ENCODE results near the gene FREM2.

Gene FREM2

DNA sequence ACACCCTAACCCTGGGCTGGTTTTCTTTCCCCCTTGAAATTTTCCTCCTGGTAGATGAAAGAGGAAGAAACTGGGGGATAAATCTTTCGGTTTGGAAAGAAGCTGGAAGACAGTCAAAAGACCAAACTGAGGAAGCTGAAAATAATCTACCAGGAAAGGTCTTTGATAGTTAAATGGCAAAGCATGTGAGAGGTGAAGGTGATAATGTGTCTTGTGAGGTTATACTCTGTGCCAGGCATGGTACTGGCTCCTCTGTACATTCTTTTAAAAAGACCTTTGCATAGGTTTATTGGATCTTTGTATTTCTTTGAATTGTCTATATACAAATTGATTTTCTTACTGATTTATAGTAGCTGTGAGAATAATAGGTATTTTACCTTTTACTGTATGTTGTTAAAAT lies 98.6 kb downstream of the FREM2 start:
- TF ChIP-seq EZH2phosphoT487 (IDR thresholded peaks at IDR 0.05; ENCODE audit: low read length) (no peak), CTCF (IDR thresholded peaks at IDR 0.05; ENCODE audit: low read length) (no peak), EZH2 (optimal IDR thresholded peaks at IDR 0.05; ENCODE audit: low read depth, low read length) (no peak)
- H3K9ac ChIP-seq (ENCODE audit: low read length): no peak overlapping the region
- no peak overlapping the region for H3K27ac ChIP-seq (ENCODE audit: low read length)
- H3K79me2 ChIP-seq (ENCODE audit: low read length): no peaks in the 10 kb centered on the region
- H3K4me3 ChIP-seq (ENCODE audit: low read length): no peak overlapping the region
- no peaks in the 10 kb centered on the region for H3K36me3 ChIP-seq (replicated peaks; ENCODE audit: insufficient read depth, low read length)
- no peak overlapping the region for H3K4me2 ChIP-seq (ENCODE audit: low read depth, low read length)
- no peaks in the 10 kb centered on the region for H3K4me1 ChIP-seq (ENCODE audit: low read length)
- H4K20me1 ChIP-seq (ENCODE audit: insufficient read depth, low read length): no peaks in the 10 kb centered on the region
- no peaks in the 10 kb centered on the region for H3F3A ChIP-seq (ENCODE audit: insufficient read depth, low read length)
- H3K27me3 ChIP-seq (replicated peaks; ENCODE audit: insufficient read depth, low read length): no peaks in the 10 kb centered on the region
- DNase-seq: no peak
- H2AFZ ChIP-seq (ENCODE audit: low read length): no peak overlapping the region
- no peaks in the 10 kb centered on the region for H3K9me2 ChIP-seq (replicated peaks; ENCODE audit: insufficient read depth, low read length)
- no peaks in the 10 kb centered on the region for H3K9me3 ChIP-seq (replicated peaks; ENCODE audit: insufficient read depth, low read length)

DNA sequence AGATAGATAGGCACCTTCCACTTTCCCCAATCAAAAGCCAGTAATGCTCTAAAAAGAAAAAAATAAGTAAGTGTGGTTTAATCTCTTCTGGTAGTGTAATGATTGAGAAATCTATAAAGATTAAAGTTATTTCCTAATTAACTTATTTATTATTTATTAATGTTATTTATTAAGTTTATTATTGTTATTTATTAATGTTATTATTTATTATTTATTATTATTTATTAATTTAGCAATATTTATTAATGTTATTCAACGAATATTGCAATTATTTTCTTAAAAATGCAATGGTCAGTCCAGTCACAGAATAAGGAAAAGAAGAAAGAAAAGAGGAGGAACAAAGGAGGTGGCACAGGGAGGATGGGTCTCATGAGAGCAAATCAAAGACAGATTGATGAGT lies 100.7 kb downstream of the FREM2 start:
- no peak overlapping the region for H3K4me2 ChIP-seq (ENCODE audit: low read depth, low read length)
- no peaks in the 10 kb centered on the region for H3K9me3 ChIP-seq (replicated peaks; ENCODE audit: insufficient read depth, low read length)
- H3K79me2 ChIP-seq (ENCODE audit: low read length): no peaks in the 10 kb centered on the region
- no peaks in the 10 kb centered on the region for H4K20me1 ChIP-seq (ENCODE audit: insufficient read depth, low read length)
- no peak overlapping the region for H3K4me3 ChIP-seq (ENCODE audit: low read length)
- no peaks in the 10 kb centered on the region for H3F3A ChIP-seq (ENCODE audit: insufficient read depth, low read length)
- H3K9me2 ChIP-seq (replicated peaks; ENCODE audit: insufficient read depth, low read length): no peaks in the 10 kb centered on the region
- no peak for DNase-seq
- no peak overlapping the region for H2AFZ ChIP-seq (ENCODE audit: low read length)
- no peaks in the 10 kb centered on the region for H3K36me3 ChIP-seq (replicated peaks; ENCODE audit: insufficient read depth, low read length)
- TF ChIP-seq CTCF (IDR thresholded peaks at IDR 0.05; ENCODE audit: low read length) (no peak), EZH2phosphoT487 (IDR thresholded peaks at IDR 0.05; ENCODE audit: low read length) (no peak), EZH2 (optimal IDR thresholded peaks at IDR 0.05; ENCODE audit: low read depth, low read length) (no peak)
- no peaks in the 10 kb centered on the region for H3K4me1 ChIP-seq (ENCODE audit: low read length)
- no peak overlapping the region for H3K27ac ChIP-seq (ENCODE audit: low read length)
- no peak overlapping the region for H3K9ac ChIP-seq (ENCODE audit: low read length)
- no peaks in the 10 kb centered on the region for H3K27me3 ChIP-seq (replicated peaks; ENCODE audit: insufficient read depth, low read length)

- no peaks in the 10 kb centered on the region for H3K9me2 ChIP-seq (replicated peaks; ENCODE audit: insufficient read depth, low read length)
- no peaks in the 10 kb centered on the region for H3K4me1 ChIP-seq (ENCODE audit: low read length)
- H3K27me3 ChIP-seq (replicated peaks; ENCODE audit: insufficient read depth, low read length): no peaks in the 10 kb centered on the region
- H3F3A ChIP-seq (ENCODE audit: insufficient read depth, low read length): no peaks in the 10 kb centered on the region
- H3K27ac ChIP-seq (ENCODE audit: low read length): no peak overlapping the region
- no peak overlapping the region for H3K4me3 ChIP-seq (ENCODE audit: low read length)
- H4K20me1 ChIP-seq (ENCODE audit: insufficient read depth, low read length): no peaks in the 10 kb centered on the region
- H3K36me3 ChIP-seq (replicated peaks; ENCODE audit: insufficient read depth, low read length): no peaks in the 10 kb centered on the region
- H2AFZ ChIP-seq (ENCODE audit: low read length): no peak overlapping the region
- H3K79me2 ChIP-seq (ENCODE audit: low read length): no peaks in the 10 kb centered on the region
- H3K9ac ChIP-seq (ENCODE audit: low read length): no peak overlapping the region
- no peak overlapping the region for H3K4me2 ChIP-seq (ENCODE audit: low read depth, low read length)
- H3K9me3 ChIP-seq (replicated peaks; ENCODE audit: insufficient read depth, low read length): no peaks in the 10 kb centered on the region
- DNase-seq: no peak
- TF ChIP-seq EZH2phosphoT487 (IDR thresholded peaks at IDR 0.05; ENCODE audit: low read length) (no peak), EZH2 (optimal IDR thresholded peaks at IDR 0.05; ENCODE audit: low read depth, low read length) (no peak), CTCF (IDR thresholded peaks at IDR 0.05; ENCODE audit: low read length) (no peak)
These were observed 110.0 kb downstream of the FREM2 start for GRCh38 chr13:38796890-38797289.

Measured in MM.1S (cell line).